Heart left ventricle (tissue), 13 donors: Measurements from ENCODE around the gene BICD2.

Experiments
- POLR2A ChIP-seq, 2 donors: fragments of 450-650 bp; IDR thresholded peaks; one replicate each; pipeline ENCODE4 v1.6.1; 2017; ENCODE audit warnings: antibody characterized with exemption in 2 of 2, mild to moderate bottlenecking in 2 of 2, moderate library complexity in 2 of 2
- TF ChIP-seq, protein P1 (sequence below), 12 donors: fragments of 200-600 bp; sonication (generic) in 4 of 12; IDR thresholded peaks; one replicate each; pipeline versions ENCODE4 v1.5.0 to v1.8.0; 2018 to 2022; ENCODE audit warnings: antibody characterized with exemption in 12 of 12, mild to moderate bottlenecking in 5 of 12
- donor health status: ischemic (EF 13 %, LVEDD 7.1; RV severe dilation, severe dysfunction).
- donor health status: DM: no; HTN: yes; CAD: no.
- donor health status: DM: no; HTN: no; CAD: no.
- donor health status: ischemic (EF 25% LVEDD 6.9; RV normal size, moderate dysfunction).
- donor health status: ischemic (EF 25% LVEDD 5.7; RV mildly dilated, moderate dysfunction).
- donor health status: ischemic (EF 35%, LVEDD 5.7; RV mildly dilated, moderate dysfunction).
- donor health status: nonischemic (EF 11% LVEDD 7.7; RV severe dilation, severe dysfunction).
- donor health status: DM: yes; HTN: yes; CAD: no.
- donor health status: PGD.
- donor health status: ischemic (EF 29% LVEDD 5.4; RV normal size, mild dysfunction).
- donor health status: nonischemic (EF 23%, LVEDD 6.1; RV moderate dilation, normal function).

DNA sequence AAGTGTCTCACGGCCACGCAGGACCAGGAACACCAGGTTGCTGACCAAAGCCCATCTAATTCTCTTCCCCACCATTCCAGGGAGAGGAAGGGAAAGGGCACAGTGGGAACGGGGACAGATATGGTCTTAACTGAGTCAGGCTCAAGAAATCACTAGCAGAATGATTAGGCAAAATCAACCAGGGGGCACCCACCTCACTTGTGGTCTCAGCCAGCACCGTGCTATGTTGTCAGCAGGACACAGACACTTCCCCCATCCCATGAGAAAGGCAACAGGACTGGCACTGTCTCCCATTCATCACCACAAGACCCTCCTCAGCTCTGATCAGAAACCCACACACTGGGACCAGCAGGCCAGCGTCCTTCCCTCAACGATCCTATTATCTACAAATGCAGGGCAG lies 2.9 kb downstream of the BICD2 start:
- TF ChIP-seq, protein P1, sequence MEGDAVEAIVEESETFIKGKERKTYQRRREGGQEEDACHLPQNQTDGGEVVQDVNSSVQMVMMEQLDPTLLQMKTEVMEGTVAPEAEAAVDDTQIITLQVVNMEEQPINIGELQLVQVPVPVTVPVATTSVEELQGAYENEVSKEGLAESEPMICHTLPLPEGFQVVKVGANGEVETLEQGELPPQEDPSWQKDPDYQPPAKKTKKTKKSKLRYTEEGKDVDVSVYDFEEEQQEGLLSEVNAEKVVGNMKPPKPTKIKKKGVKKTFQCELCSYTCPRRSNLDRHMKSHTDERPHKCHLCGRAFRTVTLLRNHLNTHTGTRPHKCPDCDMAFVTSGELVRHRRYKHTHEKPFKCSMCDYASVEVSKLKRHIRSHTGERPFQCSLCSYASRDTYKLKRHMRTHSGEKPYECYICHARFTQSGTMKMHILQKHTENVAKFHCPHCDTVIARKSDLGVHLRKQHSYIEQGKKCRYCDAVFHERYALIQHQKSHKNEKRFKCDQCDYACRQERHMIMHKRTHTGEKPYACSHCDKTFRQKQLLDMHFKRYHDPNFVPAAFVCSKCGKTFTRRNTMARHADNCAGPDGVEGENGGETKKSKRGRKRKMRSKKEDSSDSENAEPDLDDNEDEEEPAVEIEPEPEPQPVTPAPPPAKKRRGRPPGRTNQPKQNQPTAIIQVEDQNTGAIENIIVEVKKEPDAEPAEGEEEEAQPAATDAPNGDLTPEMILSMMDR (IDR thresholded peaks at IDR 0.05): no peak
- TF ChIP-seq POLR2A (IDR thresholded peaks at IDR 0.05): no peak
